ENCODE data around the gene AGAP3. TPM values are rescaled to one million over a fixed set of nuclear protein-coding genes. Genes with fewer than 3 reads are reported as not detected.

The AGAP3 gene
- total and polyA plus RNA-seq, 2 donors (not counting 1 experiment from before 2014, with no cell fraction given): 21.1 to 22.3 TPM

- DNase-seq: no peak
- no peaks in the 10 kb centered on the region for H3K4me1 Mint-ChIP-seq
- H3K79me2 ChIP-seq (ENCODE audit: control insufficient read depth, insufficient read depth, low read length): no peaks in the 10 kb centered on the region
- no peak overlapping the region for H3K4me3 Mint-ChIP-seq
- H4K20me1 ChIP-seq (ENCODE audit: control insufficient read depth, insufficient read depth, low read length, poor library complexity, severe bottlenecking): no peaks in the 10 kb centered on the region
- no peak overlapping the region for H3K27ac Mint-ChIP-seq
- WGBS (ENCODE audit: insufficient coverage): 100% methylated on average over 10 of the region's 12 CpGs
- ChIA-PET POLR2A (no interaction called here), CTCF (interaction anchor here (0.8 to 1.4 kb wide), 2 partner anchors 9 to 42 kb away, joined by 3 to 4 read pairs; no protein-coding TSS in a partner anchor)
- no peaks in the 10 kb centered on the region for H3K9me3 ChIP-seq (ENCODE audit: control extremely low read depth in 1 of 3, control insufficient read depth in 2 of 3, insufficient read depth in 1 of 3, low read length in 2 of 3)
- no peak overlapping the region for H3K4me3 ChIP-seq (ENCODE audit: control extremely low read depth in 1 of 5, extremely low read depth in 1 of 5, insufficient read depth in 1 of 5, low read depth in 2 of 5, low read length in 4 of 5)
- no peak overlapping the region for H2AFZ ChIP-seq (ENCODE audit: insufficient read depth, low read depth, low read length, poor library complexity, severe bottlenecking)
- H3K4me2 ChIP-seq (replicated peaks; ENCODE audit: low read depth, low read length, poor library complexity, severe bottlenecking): no peak overlapping the region
- no peaks in the 10 kb centered on the region for H3K27me3 ChIP-seq (replicated peaks in 1 of 4; ENCODE audit: control extremely low read depth in 1 of 4, control insufficient read depth in 3 of 4, insufficient read depth in 4 of 4, low read length in 3 of 4)
- TF ChIP-seq EZH2 (IDR thresholded peaks at IDR 0.05; ENCODE audit: borderline replicate concordance, insufficient read depth, low read depth, low read length, poor library complexity, severe bottlenecking) (no peak), CTCF (IDR thresholded peaks at IDR 0.05) (no peak)
- intact Hi-C loops (cut with micrococcal nuclease): no loop called here
- H3K9me3 Mint-ChIP-seq (ENCODE audit: insufficient read depth): no peaks in the 10 kb centered on the region
- H3K27me3 Mint-ChIP-seq: no peaks in the 10 kb centered on the region
- H3K9ac ChIP-seq (ENCODE audit: low read length): no peak overlapping the region
- ATAC-seq (ENCODE audit: low read depth): no peak
- H3K4me1 ChIP-seq (ENCODE audit: control insufficient read depth in 2 of 2, insufficient read depth in 2 of 2, low read length in 2 of 2): no peaks in the 10 kb centered on the region
- no peak overlapping the region for H3K27ac ChIP-seq (ENCODE audit: low read length in 2 of 2)
- peaks cover 0 to 47% of the 10 kb centered on the region in 2 experiments for H3K36me3 ChIP-seq (replicated peaks in 1 of 2; ENCODE audit: control extremely low read depth in 1 of 2, control insufficient read depth in 1 of 2, extremely low read depth in 1 of 2, insufficient read depth in 2 of 2, low read length in 1 of 2)
Measured at GRCh38 chr7:151068069-151068773, 18.1 kb upstream of the AGAP3 start.

- H3K4me1 ChIP-seq (ENCODE audit: control insufficient read depth in 2 of 2, insufficient read depth in 2 of 2, low read length in 2 of 2): no peaks in the 10 kb centered on the region
- intact Hi-C loops (cut with micrococcal nuclease): no loop called here
- no peak overlapping the region for H2AFZ ChIP-seq (ENCODE audit: insufficient read depth, low read depth, low read length, poor library complexity, severe bottlenecking)
- Mint-ChIP-seq H3K27me3 (no peaks in the 10 kb centered on the region), H3K9me3 (ENCODE audit: insufficient read depth) (no peaks in the 10 kb centered on the region), H3K4me3 (no peak overlapping the region), H3K27ac (no peak overlapping the region), H3K4me1 (no peaks in the 10 kb centered on the region)
- WGBS (ENCODE audit: insufficient coverage): 95% methylated on average over 16 of the region's 17 CpGs
- H3K36me3 ChIP-seq (replicated peaks in 1 of 2; ENCODE audit: control extremely low read depth in 1 of 2, control insufficient read depth in 1 of 2, extremely low read depth in 1 of 2, insufficient read depth in 2 of 2, low read length in 1 of 2): peaks cover 0 to 39% of the 10 kb centered on the region in 2 experiments
- ChIA-PET POLR2A (no interaction called here), CTCF (no interaction called here)
- H3K9me3 ChIP-seq (ENCODE audit: control extremely low read depth in 1 of 3, control insufficient read depth in 2 of 3, insufficient read depth in 1 of 3, low read length in 2 of 3): no peaks in the 10 kb centered on the region
- H3K79me2 ChIP-seq (ENCODE audit: control insufficient read depth, insufficient read depth, low read length): no peaks in the 10 kb centered on the region
- no peak for TF ChIP-seq CTCF (IDR thresholded peaks at IDR 0.05)
- TF ChIP-seq EZH2 (IDR thresholded peaks at IDR 0.05; ENCODE audit: borderline replicate concordance, insufficient read depth, low read depth, low read length, poor library complexity, severe bottlenecking): no peak
- DNase-seq: no peak
- no peak overlapping the region for H3K9ac ChIP-seq (ENCODE audit: low read length)
- H4K20me1 ChIP-seq (ENCODE audit: control insufficient read depth, insufficient read depth, low read length, poor library complexity, severe bottlenecking): no peaks in the 10 kb centered on the region
- no peaks in the 10 kb centered on the region for H3K27me3 ChIP-seq (replicated peaks in 1 of 4; ENCODE audit: control extremely low read depth in 1 of 4, control insufficient read depth in 3 of 4, insufficient read depth in 4 of 4, low read length in 3 of 4)
- ATAC-seq (ENCODE audit: low read depth): no peak
- H3K4me3 ChIP-seq (ENCODE audit: control extremely low read depth in 1 of 5, extremely low read depth in 1 of 5, insufficient read depth in 1 of 5, low read depth in 2 of 5, low read length in 4 of 5): no peak overlapping the region
- no peak overlapping the region for H3K4me2 ChIP-seq (replicated peaks; ENCODE audit: low read depth, low read length, poor library complexity, severe bottlenecking)
- H3K27ac ChIP-seq (ENCODE audit: low read length in 2 of 2): no peak overlapping the region
Measured at GRCh38 chr7:151069841-151070573, 16.3 kb upstream of the AGAP3 start.
